IMR-90 (cell line): ENCODE data around the gene RBBP8NL. TPM values are rescaled to one million over a fixed set of nuclear protein-coding genes. Genes with fewer than 3 reads are reported as not detected.

Experiments used
- ATAC-seq: fragments of 200-7000 bp; cut with Tn5 transposase; 2 replicates; pipeline ENCODE4 v1.9.1; 2020; ENCODE audit warnings: low read depth, mild to moderate bottlenecking, moderate library complexity
- BruUV-seq: library from RNA; stranded (reverse); fragments of 400-500 nt; replicated peaks from 2 replicates; lab custom pipeline; 2021; lab: Mats Ljungman, UMichigan
- CTCF ChIA-PET: fragments of 300-600 bp; formaldehyde crosslinking; extraction: SDS; loops from one replicate; lab custom pipeline; 2021; ENCODE audit warnings: antibody characterized with exemption; lab: Yijun Ruan, JAX
- POLR2A ChIA-PET: fragments of 300-600 bp; sonication (Branson Sonifier 250); formaldehyde crosslinking; loops from one replicate; lab custom pipeline; 2022; ENCODE audit warnings: antibody characterized with exemption; ENCODE audit not compliant: unreplicated experiment; lab: Charles Lee
- DNase-seq: peaks from one replicate; pipeline ENCODE4 v3.0.0; 2013
- H2AFZ ChIP-seq: replicated peaks from 2 replicates; pipeline ENCODE3; 2013; ENCODE audit warnings: low read length, mild to moderate bottlenecking; ENCODE audit not compliant: poor library complexity
- H2AK5ac ChIP-seq: 2 replicates; pipeline ENCODE4 v1.6.1; 2013; ENCODE audit warnings: low read depth, low read length, inconsistent platforms
- H2AK9ac ChIP-seq: replicated peaks from 2 replicates; pipeline ENCODE3; 2013; ENCODE audit warnings: mild to moderate bottlenecking, low read depth, low read length, moderate library complexity; ENCODE audit not compliant: poor library complexity
- H2BK120ac ChIP-seq: 2 replicates; pipeline ENCODE4 v1.6.1; 2013; ENCODE audit warnings: low read depth, low read length, inconsistent platforms
- H2BK15ac ChIP-seq: 3 replicates; pipeline ENCODE4 v1.6.1; 2013; ENCODE audit warnings: low read depth, low read length, inconsistent platforms
- H2BK20ac ChIP-seq: 2 replicates; pipeline ENCODE4 v1.6.1; 2013; ENCODE audit warnings: low read depth, mild to moderate bottlenecking, inconsistent platforms, low read length, moderate library complexity
- H2BK5ac ChIP-seq: 2 replicates; pipeline ENCODE4 v1.6.1; 2013; ENCODE audit warnings: mild to moderate bottlenecking, low read depth, low read length, inconsistent platforms; ENCODE audit not compliant: poor library complexity, severe bottlenecking
- H3K14ac ChIP-seq: replicated peaks from 2 replicates; pipeline ENCODE4 v1.6.1; 2013; ENCODE audit warnings: low read depth, low read length, inconsistent platforms
- H3K18ac ChIP-seq: 2 replicates; pipeline ENCODE4 v1.6.1; 2013; ENCODE audit warnings: low read depth, low read length, control low read depth
- H3K23ac ChIP-seq: 2 replicates; pipeline ENCODE4 v1.6.1; 2013; ENCODE audit warnings: low read depth, low read length, inconsistent platforms
- H3K27ac ChIP-seq: 2 replicates; pipeline ENCODE4 v1.5.1; 2013; ENCODE audit warnings: mild to moderate bottlenecking, control low read depth, low read length; ENCODE audit not compliant: insufficient read depth
- H3K27me3 ChIP-seq: 2 replicates; pipeline ENCODE4 v1.6.1; 2013; ENCODE audit warnings: low read length; ENCODE audit not compliant: control insufficient read depth, insufficient read depth
- H3K36me3 ChIP-seq: 2 replicates; pipeline ENCODE4 v1.6.1; 2013; ENCODE audit warnings: low read length, mixed read lengths; ENCODE audit not compliant: control insufficient read depth, insufficient read depth
- H3K4ac ChIP-seq: 2 replicates; pipeline ENCODE4 v1.6.1; 2013; ENCODE audit warnings: low read depth, low read length, inconsistent platforms
- H3K4me1 ChIP-seq: 2 replicates; pipeline ENCODE4 v1.6.1; 2013; ENCODE audit warnings: low read length, mixed read lengths; ENCODE audit not compliant: control insufficient read depth, insufficient read depth
- H3K4me2 ChIP-seq: 2 replicates; pipeline ENCODE4 v1.6.1; 2013; ENCODE audit warnings: low read depth, mild to moderate bottlenecking, control low read depth, low read length, moderate library complexity
- H3K4me3 ChIP-seq: 2 replicates; pipeline ENCODE4 v1.5.1; 2013; ENCODE audit warnings: low read depth, mild to moderate bottlenecking, control low read depth, low read length, moderate library complexity; ENCODE audit not compliant: insufficient read depth
- H3K56ac ChIP-seq: 2 replicates; pipeline ENCODE4 v1.6.1; 2013; ENCODE audit warnings: low read length, inconsistent platforms; ENCODE audit not compliant: insufficient read depth; ENCODE audit errors: extremely low read depth
- H3K79me1 ChIP-seq, 2 experiments: 2 replicates each; pipeline ENCODE4 v1.6.1; 2013; ENCODE audit warnings: low read length in 2 of 2, inconsistent platforms in 1 of 2, low read depth in 1 of 2
- H3K9ac ChIP-seq: 2 replicates; pipeline ENCODE4 v1.6.1; 2013; ENCODE audit warnings: low read depth, low read length, control low read depth
- H3K9me1 ChIP-seq: 2 replicates; pipeline ENCODE4 v1.6.1; 2013; ENCODE audit warnings: low read length, inconsistent platforms; ENCODE audit not compliant: insufficient read depth
- H3K9me3 ChIP-seq: 2 replicates; pipeline ENCODE4 v1.6.1; 2013; ENCODE audit warnings: low read length; ENCODE audit not compliant: control insufficient read depth, insufficient read depth
- H4K20me1 ChIP-seq: 2 replicates; pipeline ENCODE4 v1.6.1; 2013; ENCODE audit warnings: low read length, inconsistent platforms; ENCODE audit not compliant: insufficient read depth
- H4K5ac ChIP-seq: 2 replicates; pipeline ENCODE4 v1.6.1; 2013; ENCODE audit warnings: mild to moderate bottlenecking, low read depth, low read length, control low read depth
- H4K8ac ChIP-seq, 2 experiments: 2 replicates each; pipeline ENCODE4 v1.6.1; 2013; ENCODE audit warnings: low read depth in 2 of 2, low read length in 2 of 2, control low read depth in 1 of 2, inconsistent platforms in 1 of 2
- H4K91ac ChIP-seq: 2 replicates; pipeline ENCODE4 v1.6.1; 2013; ENCODE audit warnings: low read depth, low read length, inconsistent platforms; ENCODE audit not compliant: insufficient read depth
- BHLHE40 ChIP-seq: fragments of 150-350 bp; IDR thresholded peaks from 2 replicates; pipeline ENCODE4 v1.6.1; 2016; ENCODE audit warnings: mild to moderate bottlenecking, low read depth, low read length
- CEBPB ChIP-seq: IDR thresholded peaks from 2 replicates; pipeline ENCODE4 v1.6.1; 2012; ENCODE audit warnings: low read depth, low read length, improper control_type of control experiment
- CHD1 ChIP-seq: IDR thresholded peaks from 2 replicates; pipeline ENCODE4 v1.6.1; 2012; ENCODE audit warnings: low read depth, low read length, improper control_type of control experiment
- MAFK ChIP-seq: IDR thresholded peaks from 2 replicates; pipeline ENCODE4 v1.6.1; 2012; ENCODE audit warnings: low read depth, low read length, improper control_type of control experiment
- MAZ ChIP-seq: IDR thresholded peaks from 2 replicates; pipeline ENCODE4 v1.6.1; 2012; ENCODE audit warnings: low read depth, mild to moderate bottlenecking, low read length, improper control_type of control experiment, moderate library complexity, borderline replicate concordance
- MXI1 ChIP-seq: IDR thresholded peaks from 2 replicates; pipeline ENCODE4 v1.6.1; 2012; ENCODE audit warnings: low read depth, mild to moderate bottlenecking, low read length, moderate library complexity, borderline replicate concordance
- POLR2A ChIP-seq: IDR thresholded peaks from 2 replicates; pipeline ENCODE4 v1.6.1; 2012; ENCODE audit warnings: mild to moderate bottlenecking, low read depth, low read length
- RAD21 ChIP-seq: IDR thresholded peaks from 2 replicates; pipeline ENCODE4 v1.6.1; 2012; ENCODE audit warnings: low read length, improper control_type of control experiment
- RCOR1 ChIP-seq: IDR thresholded peaks from 2 replicates; pipeline ENCODE4 v1.6.1; 2012; ENCODE audit warnings: mild to moderate bottlenecking, low read length, improper control_type of control experiment; ENCODE audit not compliant: insufficient replicate concordance
- RFX5 ChIP-seq: IDR thresholded peaks from 2 replicates; pipeline ENCODE4 v1.8.0; 2012; ENCODE audit warnings: low read depth, mild to moderate bottlenecking, low read length, moderate library complexity
- SMC3 ChIP-seq: fragments of 150-350 bp; IDR thresholded peaks from 2 replicates; pipeline ENCODE4 v1.6.1; 2016; ENCODE audit warnings: low read depth, mild to moderate bottlenecking, antibody characterized with exemption, low read length, moderate library complexity
- WGBS, 2 experiments: methylation state at CpG; one replicate each; pipeline versions ENCODE4 v1.1.5 to v1.1.7; 2013; ENCODE audit warnings: missing lambda C conversion rate in 2 of 2; ENCODE audit not compliant: insufficient read length in 1 of 2; ENCODE audit errors: extremely low coverage in 2 of 2; 5-methylcytosine and 5-hydroxymethylcytosine counted together
- dilution Hi-C: fragments of 300-500 bp; cut with HindIII; formaldehyde crosslinking; loops from one replicate; pipeline ENCODE4 v1.14.3; 2018; ENCODE audit warnings: low sequenced_read_pairs; ENCODE audit not compliant: unreplicated experiment
- in situ Hi-C: fragments of 300-500 bp; cut with MboI; formaldehyde crosslinking; loops from 3 replicates; pipeline ENCODE4 v1.14.3; 2019; ENCODE audit warnings: low sequenced_read_pairs, inconsistent platforms, mixed read lengths
- intact Hi-C: fragments of 100-400 bp; cut with micrococcal nuclease; formaldehyde crosslinking; loops from 2 replicates; pipeline ENCODE4 v1.10.0; 2022
- polyA plus RNA-seq, 3 experiments: library from polyadenylated mRNA; depleted of rRNA; stranded (reverse); fragments of >200 nt; gene quantifications; 2 replicates each; pipeline ENCODE4 v1.2.3, GENCODE V29; 2012; ENCODE audit warnings: low replicate concordance in 1 of 3
- total RNA-seq: library from RNA; depleted of rRNA; stranded (reverse); fragments of >200 nt; gene quantifications from 2 replicates; pipeline ENCODE4 v1.2.3, GENCODE V29; 2012
- TF ChIP-seq, protein P1 (sequence below): fragments of 150-350 bp; IDR thresholded peaks from 2 replicates; pipeline ENCODE4 v1.6.1; 2016; ENCODE audit warnings: low read depth, mild to moderate bottlenecking, low read length, moderate library complexity, borderline replicate concordance
- TF ChIP-seq, protein P2 (sequence below): conservative IDR thresholded peaks from 2 replicates; pipeline ENCODE4 v1.5.1; 2012; ENCODE audit warnings: mild to moderate bottlenecking, low read depth, low read length, improper control_type of control experiment

RBBP8NL gene
- total and polyA plus RNA-seq, 2 of the 4 experiments (the other 2 are of a cell fraction): not detected

DNA sequence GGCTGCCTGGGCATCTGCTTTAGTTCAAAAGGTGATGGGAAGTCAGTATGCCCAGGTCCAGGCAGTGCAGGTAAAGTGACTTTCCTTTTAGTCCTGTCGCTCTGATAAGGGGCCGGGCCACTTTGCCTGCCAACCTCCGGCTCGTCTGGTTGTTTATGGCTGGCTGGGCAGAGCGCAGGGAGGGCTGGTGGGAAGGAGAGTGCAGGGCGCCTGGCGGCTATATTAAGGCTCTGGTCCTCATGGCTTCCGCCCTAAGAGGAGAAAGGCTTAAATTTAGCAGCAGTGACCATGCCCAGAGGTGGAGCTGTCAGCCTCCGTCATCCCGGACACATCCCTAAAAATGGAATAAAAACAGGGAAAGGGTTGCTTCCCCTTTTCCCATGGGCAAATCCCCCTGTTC lies 33.8 kb upstream of the RBBP8NL start:
- Histone ChIP-seq H3K9ac (no peak overlapping the region), H2AK9ac (no peak overlapping the region), H4K20me1 (no peaks in the 10 kb centered on the region), H3K14ac (no peak overlapping the region), H3K79me1 (no peaks in the 10 kb centered on the region), H4K5ac (no peak overlapping the region), H3K36me3 (no peaks in the 10 kb centered on the region), H2AFZ (no peak overlapping the region), H2BK20ac (no peak overlapping the region), H3K4me2 (no peak overlapping the region), H3K56ac (no peak overlapping the region), H3K27ac (no peak overlapping the region), H4K8ac (no peak overlapping the region), H2BK120ac (no peak overlapping the region), H3K4me3 (no peak overlapping the region), H3K23ac (no peak overlapping the region), H3K4me1 (no peaks in the 10 kb centered on the region), H3K27me3 (peaks cover 42% of the 10 kb centered on the region), H2BK5ac (no peak overlapping the region), H3K9me1 (no peaks in the 10 kb centered on the region), H2AK5ac (no peak overlapping the region), H4K91ac (no peak overlapping the region), H2BK15ac (no peak overlapping the region), H3K4ac (no peak overlapping the region), H3K18ac (no peak overlapping the region), H3K9me3 (no peaks in the 10 kb centered on the region)
- DNase-seq: no peak
- no peak for ATAC-seq
- dilution Hi-C loops (no loop called here), intact Hi-C loops (no loop called here), in situ Hi-C loops (no loop called here)
- ChIA-PET CTCF (no interaction called here), POLR2A (no interaction called here)
- no TSS peak for BruUV-seq
- TF ChIP-seq RAD21 (no peak), MXI1 (no peak), MAFK (no peak), CEBPB (no peak), POLR2A (no peak), SMC3 (no peak), BHLHE40 (no peak), RFX5 (no peak), MAZ (no peak), RCOR1 (no peak), CHD1 (no peak)
- TF ChIP-seq, protein P1, sequence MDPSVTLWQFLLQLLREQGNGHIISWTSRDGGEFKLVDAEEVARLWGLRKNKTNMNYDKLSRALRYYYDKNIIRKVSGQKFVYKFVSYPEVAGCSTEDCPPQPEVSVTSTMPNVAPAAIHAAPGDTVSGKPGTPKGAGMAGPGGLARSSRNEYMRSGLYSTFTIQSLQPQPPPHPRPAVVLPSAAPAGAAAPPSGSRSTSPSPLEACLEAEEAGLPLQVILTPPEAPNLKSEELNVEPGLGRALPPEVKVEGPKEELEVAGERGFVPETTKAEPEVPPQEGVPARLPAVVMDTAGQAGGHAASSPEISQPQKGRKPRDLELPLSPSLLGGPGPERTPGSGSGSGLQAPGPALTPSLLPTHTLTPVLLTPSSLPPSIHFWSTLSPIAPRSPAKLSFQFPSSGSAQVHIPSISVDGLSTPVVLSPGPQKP: no peak
- TF ChIP-seq, protein P2, sequence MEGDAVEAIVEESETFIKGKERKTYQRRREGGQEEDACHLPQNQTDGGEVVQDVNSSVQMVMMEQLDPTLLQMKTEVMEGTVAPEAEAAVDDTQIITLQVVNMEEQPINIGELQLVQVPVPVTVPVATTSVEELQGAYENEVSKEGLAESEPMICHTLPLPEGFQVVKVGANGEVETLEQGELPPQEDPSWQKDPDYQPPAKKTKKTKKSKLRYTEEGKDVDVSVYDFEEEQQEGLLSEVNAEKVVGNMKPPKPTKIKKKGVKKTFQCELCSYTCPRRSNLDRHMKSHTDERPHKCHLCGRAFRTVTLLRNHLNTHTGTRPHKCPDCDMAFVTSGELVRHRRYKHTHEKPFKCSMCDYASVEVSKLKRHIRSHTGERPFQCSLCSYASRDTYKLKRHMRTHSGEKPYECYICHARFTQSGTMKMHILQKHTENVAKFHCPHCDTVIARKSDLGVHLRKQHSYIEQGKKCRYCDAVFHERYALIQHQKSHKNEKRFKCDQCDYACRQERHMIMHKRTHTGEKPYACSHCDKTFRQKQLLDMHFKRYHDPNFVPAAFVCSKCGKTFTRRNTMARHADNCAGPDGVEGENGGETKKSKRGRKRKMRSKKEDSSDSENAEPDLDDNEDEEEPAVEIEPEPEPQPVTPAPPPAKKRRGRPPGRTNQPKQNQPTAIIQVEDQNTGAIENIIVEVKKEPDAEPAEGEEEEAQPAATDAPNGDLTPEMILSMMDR: no peak
- WGBS, 2 experiments: 40% methylated on average over 5 of the region's 10 CpGs; no CpG with 5 or more reads in 1 of the 2 experiments
